Neutrophil (primary cell): Measurements from ENCODE around the gene STPG1.

Source experiments
- H3K27ac ChIP-seq: fragments of 200-600 bp; sonication (generic); 2 replicates; pipeline ENCODE4 v1.5.1; 2016; ENCODE audit warnings: mild to moderate bottlenecking, moderate library complexity
- H3K27me3 ChIP-seq: fragments of 200-600 bp; sonication (generic); 2 replicates; pipeline ENCODE4 v1.6.0; 2016; ENCODE audit warnings: mild to moderate bottlenecking
- H3K36me3 ChIP-seq: fragments of 200-600 bp; sonication (generic); 2 replicates; pipeline ENCODE4 v1.5.1; 2017
- H3K4me1 ChIP-seq, 2 experiments: fragments of 200-600 bp in 1 of 2; sonication (generic) in 1 of 2; 1 replicate in 1 of 2; 2 replicates in 1 of 2; pipeline versions ENCODE4 v1.5.1 to v1.6.1; 2013 to 2016; ENCODE audit warnings: low read depth in 1 of 2, low read length in 1 of 2, mild to moderate bottlenecking in 1 of 2, moderate library complexity in 1 of 2; ENCODE audit not compliant: control insufficient read depth in 1 of 2, insufficient read depth in 1 of 2
- H3K4me3 ChIP-seq, 2 experiments: fragments of 200-600 bp in 1 of 2; sonication (generic) in 1 of 2; 1 replicate in 1 of 2; 2 replicates in 1 of 2; pipeline ENCODE4 v1.5.1; 2013 to 2016; ENCODE audit warnings: low read depth in 1 of 2, low read length in 1 of 2, mild to moderate bottlenecking in 1 of 2, moderate library complexity in 1 of 2
- H3K9me3 ChIP-seq: fragments of 200-600 bp; sonication (generic); 2 replicates; pipeline ENCODE4 v1.5.1; 2016
- CTCF ChIP-seq: fragments of 200-600 bp; sonication (generic); IDR thresholded peaks from 2 replicates; pipeline ENCODE4 v1.5.1; 2016; ENCODE audit warnings: antibody characterized with exemption

STPG1 gene

DNA sequence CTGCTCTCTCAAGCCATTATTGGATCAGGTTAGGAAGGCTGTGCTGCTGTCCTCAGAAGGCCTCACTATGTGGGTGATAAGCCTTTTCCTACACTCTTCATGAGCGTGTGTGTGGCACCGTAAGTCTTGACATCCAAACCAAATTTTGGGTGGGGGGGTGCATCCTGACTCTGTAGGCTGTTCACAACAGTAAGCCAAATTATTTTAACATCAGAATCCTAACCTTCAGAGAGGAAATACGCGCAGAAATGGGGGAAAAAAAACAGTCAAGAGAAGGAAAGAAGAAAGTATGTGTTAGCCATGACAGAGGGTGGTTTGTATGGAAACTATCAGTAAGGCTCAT, 21.0 kb downstream of the STPG1 start:
- no peak overlapping the region for H3K4me3 ChIP-seq
- no peak for TF ChIP-seq CTCF
- no peaks in the 10 kb centered on the region for H3K36me3 ChIP-seq
- H3K27me3 ChIP-seq = no peaks in the 10 kb centered on the region
- peaks cover 4 to 6% of the 10 kb centered on the region in 2 experiments for H3K4me1 ChIP-seq
- no peaks in the 10 kb centered on the region for H3K9me3 ChIP-seq
- H3K27ac ChIP-seq = no peak overlapping the region

DNA sequence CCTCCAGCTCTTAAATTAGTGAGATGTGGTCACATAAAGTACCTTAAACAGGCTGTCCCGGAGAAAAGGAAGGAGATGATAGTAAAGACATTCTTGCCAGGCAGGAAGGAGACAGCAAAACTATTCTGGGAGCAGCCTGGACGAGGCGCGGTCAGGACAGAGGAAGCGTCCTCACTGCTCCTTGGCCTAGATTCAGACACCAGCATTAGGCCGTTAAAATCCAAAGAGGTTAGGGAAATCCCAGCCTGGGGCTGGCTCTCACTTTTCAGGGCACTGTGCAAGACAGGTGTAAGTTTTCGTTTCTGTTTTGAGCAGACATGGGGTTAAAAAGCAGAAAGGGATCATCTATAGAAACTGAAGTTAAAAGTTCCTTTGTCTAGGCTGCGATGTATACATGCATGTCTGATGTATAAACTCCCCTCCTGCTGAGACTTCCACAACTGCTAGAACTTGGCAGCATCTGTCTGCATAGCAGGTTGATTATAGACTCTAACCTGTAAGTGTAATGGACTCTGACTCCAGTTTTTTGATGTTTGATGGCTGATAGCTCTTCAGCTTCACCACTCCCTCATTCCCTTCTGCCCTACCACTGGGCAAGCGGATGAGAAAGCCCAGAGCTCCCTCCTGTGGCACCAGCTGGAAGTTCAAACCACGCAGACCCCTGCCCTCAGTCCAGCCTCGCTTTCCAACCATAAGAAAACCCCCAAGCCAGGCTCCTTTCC, 21.5 kb downstream of the STPG1 start:
- no peaks in the 10 kb centered on the region for H3K36me3 ChIP-seq
- H3K4me1 ChIP-seq = peaks cover 4 to 6% of the 10 kb centered on the region in 2 experiments
- peak; percentile 71 for TF ChIP-seq CTCF
- H3K27ac ChIP-seq = peak overlapping the region; percentile 30
- no peaks in the 10 kb centered on the region for H3K9me3 ChIP-seq
- no peaks in the 10 kb centered on the region for H3K27me3 ChIP-seq
- no peak overlapping the region for H3K4me3 ChIP-seq

DNA sequence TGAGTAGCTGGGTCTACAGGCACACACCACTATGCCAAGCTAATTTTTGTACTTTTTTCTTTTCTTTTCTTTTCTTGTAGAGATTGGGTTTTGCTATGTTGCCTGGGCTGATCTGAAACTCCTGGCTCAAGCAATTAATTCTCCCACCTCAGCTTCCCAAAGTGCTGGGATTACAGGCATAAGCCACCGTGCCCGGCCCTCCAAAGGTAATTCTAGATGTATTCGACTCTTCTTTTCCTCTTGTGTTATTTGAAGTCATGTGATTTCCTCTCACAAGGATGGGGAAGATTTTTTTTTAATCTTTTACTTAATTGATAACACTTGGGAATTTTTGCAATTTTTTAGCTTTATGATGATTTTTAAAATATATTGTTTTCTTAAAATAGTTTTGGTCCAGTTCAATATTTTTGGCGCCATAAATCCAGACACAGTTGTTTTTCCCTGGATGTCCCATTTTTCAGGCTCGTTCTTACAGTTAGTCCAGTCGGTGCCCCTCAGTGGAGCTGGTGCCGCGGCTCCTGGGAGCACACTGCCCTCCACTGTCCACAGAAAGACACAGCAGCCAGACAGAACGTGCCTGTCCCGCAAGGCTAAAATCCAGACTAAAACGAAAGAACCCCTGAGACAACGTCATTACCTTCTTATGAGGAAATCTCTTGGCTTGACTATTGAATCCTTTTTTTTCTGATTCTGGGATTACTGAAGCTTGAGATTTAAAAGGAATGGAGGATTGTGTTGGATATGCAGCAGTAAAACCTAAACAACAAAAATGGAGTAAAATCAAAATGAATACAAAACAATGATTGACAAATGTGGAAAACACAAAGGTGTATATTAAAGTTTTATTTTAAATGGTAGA, 22.4 kb downstream of the STPG1 start:
- Histone ChIP-seq H3K27ac (no peak overlapping the region), H3K9me3 (no peaks in the 10 kb centered on the region), H3K27me3 (no peaks in the 10 kb centered on the region), H3K36me3 (no peaks in the 10 kb centered on the region), H3K4me3 (no peak overlapping the region), H3K4me1 (peaks cover 7 to 13% of the 10 kb centered on the region in 2 experiments)
- TF ChIP-seq CTCF = peak; percentile 95

DNA sequence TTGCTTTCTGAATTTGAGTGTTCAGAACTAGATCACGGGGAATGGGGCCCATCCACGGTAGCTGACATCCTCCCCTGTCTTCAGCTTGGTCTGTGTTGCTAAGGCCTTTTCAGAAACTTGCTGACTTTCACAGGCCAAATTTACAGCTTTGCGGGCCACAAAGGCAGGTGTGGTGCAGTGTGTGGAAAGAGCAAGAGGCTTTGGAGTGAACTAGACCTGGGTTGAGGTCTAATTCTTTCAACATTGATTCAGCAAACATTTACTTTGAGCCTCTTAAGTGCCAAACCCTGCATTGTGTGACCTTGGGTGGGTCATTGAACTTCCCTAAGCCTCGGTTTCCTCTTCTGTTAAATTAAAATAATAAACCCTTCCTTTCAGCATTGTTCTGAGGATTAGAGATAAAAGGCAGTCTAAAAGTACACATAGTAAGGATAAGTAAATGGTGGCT, 24.3 kb downstream of the STPG1 start:
- Histone ChIP-seq H3K9me3 (no peaks in the 10 kb centered on the region), H3K27ac (no peak overlapping the region), H3K36me3 (no peaks in the 10 kb centered on the region), H3K4me3 (no peak overlapping the region), H3K4me1 (peaks cover 26 to 32% of the 10 kb centered on the region in 2 experiments), H3K27me3 (no peaks in the 10 kb centered on the region)
- no peak for TF ChIP-seq CTCF

DNA sequence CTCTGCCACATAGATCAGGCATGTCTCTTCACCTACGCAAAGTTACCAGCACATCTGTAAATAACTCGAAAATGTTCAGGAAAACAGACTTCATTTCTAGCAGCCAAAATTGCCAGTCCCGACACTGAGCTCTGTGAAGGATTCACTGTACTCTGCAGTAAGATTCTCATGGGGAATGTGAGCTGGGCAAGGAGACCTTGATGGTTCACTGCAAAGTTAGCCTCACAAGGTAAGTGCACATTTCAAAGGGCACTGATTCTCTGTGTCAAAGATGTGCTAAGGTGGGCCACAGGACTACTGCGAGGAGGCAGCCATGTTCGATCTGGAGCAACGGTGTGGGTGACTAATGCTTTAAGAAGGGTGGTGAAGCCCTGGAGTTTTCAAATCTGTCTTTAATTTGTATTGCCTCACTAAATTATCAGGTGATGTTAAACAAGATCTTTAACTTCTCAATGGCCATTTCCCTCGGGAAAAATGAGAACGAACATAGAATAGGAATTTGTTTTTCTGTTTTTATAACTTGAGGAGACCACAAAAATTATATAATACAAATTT, 25.2 kb downstream of the STPG1 start:
- no peak overlapping the region for H3K4me3 ChIP-seq
- H3K27ac ChIP-seq = no peak overlapping the region
- H3K4me1 ChIP-seq = peaks cover 34 to 41% of the 10 kb centered on the region in 2 experiments
- no peaks in the 10 kb centered on the region for H3K27me3 ChIP-seq
- TF ChIP-seq CTCF = no peak
- no peaks in the 10 kb centered on the region for H3K9me3 ChIP-seq
- no peaks in the 10 kb centered on the region for H3K36me3 ChIP-seq
